GM18508 (cell line): ENCODE measurements around the gene AMER3.

ENCODE experiments used
- ATAC-seq: cut with Tn5 transposase; IDR thresholded peaks from one replicate; pipeline ENCODE4 v1.9.1; 2021; ENCODE audit warnings: moderate number of reproducible peaks; ENCODE audit not compliant: insufficient read depth, unreplicated experiment

The AMER3 gene

DNA sequence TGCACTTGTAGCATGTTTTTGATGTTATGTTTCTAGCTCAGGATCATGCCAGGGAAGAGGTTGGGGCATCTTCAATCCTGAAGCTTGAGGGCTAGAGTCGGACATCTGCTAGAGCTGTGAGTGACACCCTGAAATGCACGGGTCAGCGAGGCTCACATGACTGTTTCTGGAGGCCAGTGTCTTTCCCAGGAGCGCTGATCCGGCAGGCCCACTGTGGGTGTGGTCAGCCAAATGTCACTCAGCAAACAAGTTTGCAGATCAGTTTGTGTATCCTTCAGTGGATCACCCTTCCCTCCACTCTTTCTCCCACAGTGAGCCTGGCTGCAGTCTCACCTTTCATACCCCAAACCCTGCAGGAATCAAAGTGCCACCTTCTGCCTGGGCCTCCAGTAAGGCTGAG, 58.4 kb downstream of the AMER3 start:
- no peak for ATAC-seq

DNA sequence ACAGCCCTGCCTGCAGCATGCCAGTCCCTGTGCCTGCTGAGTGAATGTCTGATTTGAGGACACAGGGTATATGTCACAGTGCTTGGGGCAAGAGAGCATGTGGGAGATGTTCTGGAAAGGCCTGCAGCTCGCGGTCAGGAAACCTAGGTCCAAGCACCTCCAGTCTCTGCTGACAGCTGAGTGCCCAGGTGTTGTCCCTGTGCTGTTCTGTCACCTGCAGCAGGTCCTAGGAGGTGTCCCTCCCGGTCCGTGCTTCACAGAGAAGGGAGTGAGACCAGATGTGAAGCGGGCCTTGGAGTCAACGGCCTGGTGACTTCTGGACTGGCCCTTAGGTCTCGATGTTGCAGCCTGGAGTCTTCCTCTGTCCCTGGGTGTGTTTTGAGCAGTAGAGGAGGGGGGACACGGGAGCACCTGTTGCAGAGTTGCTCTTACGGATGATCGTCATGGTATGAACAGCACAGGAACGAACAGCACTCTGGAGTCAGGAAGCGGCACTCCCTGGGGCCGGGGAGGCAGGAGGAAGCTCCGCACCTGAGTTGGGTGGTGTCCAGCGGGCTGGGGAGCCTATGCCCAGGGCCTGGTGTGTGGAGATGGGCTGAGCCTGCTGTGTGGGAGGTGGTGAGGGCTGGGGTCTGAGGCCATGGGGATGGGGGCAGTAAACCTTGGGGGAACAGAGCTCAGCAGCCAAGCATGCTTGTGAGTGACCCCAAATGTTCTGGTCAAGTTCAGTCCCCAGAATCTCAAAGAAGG, 59.8 kb downstream of the AMER3 start:
- ATAC-seq: no peak
